Activated gamma-delta T cell treated with anti-CD3 and anti-CD28 coated beads, Interleukin-2, amount 50 U/mL, for 16 hours (primary cell): ENCODE data around the gene VCAN.

ENCODE experiments used
- DNase-seq: peaks from one replicate; pipeline ENCODE4 v3.0.0-alpha.2; 2020; ENCODE audit warnings: low read depth

The VCAN gene

GRCh38 chr5:83564069-83564749, 92.7 kb downstream of the VCAN start:
- DNase-seq: no peak

DNA sequence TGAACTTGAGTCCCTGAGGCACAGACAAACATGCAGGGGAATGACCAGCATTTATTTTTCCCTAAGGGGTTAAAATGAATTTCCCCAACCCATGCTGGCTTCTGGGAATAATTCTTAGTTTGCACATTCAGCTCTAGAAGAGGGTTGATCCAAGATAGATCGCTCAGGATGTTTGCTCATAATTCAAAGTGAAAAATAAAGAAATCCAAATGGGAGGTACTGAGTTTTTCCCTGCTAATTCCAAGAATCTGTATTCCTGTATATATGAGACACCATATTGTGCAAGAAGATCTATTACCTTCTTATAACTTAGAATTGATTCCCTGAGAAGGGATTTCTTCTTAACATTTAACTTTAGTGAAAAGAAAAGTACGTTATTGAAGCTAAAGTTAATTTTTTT, 96.2 kb downstream of the VCAN start:
- no peak for DNase-seq

GRCh38 chr5:83568186-83568585, 96.6 kb downstream of the VCAN start:
- no peak for DNase-seq

DNA sequence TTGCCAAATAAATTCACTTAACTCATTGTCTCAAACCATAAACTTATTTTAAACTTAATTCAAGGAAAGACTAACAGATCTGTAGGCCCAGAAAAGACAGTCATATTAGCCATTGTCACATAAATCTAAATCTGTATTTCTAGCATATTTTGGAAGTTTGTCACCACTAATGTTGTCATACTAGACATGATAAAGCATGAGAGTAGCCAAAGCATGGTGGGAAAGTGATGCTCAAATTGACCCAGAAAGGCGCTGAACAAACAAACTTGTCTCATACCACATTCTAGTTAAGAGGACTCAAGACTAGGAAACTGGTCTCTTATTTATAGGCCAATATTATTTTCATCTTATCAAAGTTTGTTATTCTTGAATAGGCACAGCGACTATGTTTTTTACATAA, 99.4 kb downstream of the VCAN start:
- no peak for DNase-seq

DNA sequence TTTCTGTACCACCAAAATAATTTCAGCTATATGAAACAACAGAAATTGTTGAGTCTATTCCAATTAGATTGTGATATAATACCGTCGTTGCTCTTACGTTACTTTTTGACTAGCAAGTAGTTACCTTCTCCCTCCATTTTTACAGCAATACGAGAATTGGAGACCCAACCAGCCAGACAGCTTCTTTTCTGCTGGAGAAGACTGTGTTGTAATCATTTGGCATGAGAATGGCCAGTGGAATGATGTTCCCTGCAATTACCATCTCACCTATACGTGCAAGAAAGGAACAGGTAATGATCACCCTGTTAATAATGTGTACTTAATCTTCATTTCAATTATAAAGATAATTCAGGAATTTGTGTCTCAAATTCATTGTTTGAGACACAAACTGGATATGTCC, 100.7 kb downstream of the VCAN start:
- no peak for DNase-seq

- no peak for DNase-seq
Measured at GRCh38 chr5:83576341-83576740, 104.8 kb downstream of the VCAN start.

DNA sequence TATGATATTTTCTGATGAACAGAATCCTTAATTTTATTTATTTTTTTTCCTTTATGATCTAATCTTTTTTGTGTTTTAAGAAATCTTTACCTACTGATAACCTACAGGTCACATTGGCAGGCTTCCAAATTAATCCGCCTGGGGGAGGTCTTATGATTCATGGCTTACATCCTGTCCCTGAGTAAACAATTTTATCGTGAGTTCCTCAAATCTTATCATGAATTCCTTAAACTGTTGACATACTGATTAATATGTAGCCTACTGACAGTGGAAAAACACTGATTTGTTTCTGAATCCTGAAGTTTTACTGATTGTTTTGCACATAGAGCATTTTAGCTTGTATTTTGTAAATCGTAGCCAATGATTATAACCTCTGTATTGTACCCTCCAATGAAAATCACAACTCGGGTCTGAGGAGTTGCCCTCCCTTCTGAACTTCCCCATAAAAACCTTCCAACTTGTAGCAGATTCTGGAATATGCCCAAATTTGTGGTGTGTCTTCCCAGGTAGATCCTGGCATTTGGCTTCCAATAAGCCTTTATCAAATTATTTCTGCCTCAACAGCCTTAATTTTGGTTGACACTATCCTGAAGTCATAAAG, 105.6 kb downstream of the VCAN start:
- DNase-seq: no peak

DNA sequence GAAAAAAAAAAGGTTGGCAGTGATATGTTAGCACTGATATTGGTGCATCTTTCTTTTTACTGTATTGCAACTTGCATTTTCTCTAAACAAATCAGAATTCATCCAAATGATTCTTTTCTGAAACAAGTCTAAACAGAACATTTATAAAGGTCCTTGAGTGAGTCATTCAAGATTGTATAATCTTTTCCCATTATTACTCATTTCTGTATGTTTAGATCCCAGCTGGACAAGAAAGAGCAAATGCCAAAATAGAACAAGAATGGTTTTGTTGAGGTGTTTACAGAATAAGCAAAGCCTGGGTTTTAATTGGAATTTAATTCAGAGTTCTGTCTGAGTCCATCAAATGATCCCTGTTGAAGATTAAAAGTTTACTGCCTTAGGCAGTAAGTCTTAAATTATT, 112.3 kb downstream of the VCAN start:
- DNase-seq: no peak

DNA sequence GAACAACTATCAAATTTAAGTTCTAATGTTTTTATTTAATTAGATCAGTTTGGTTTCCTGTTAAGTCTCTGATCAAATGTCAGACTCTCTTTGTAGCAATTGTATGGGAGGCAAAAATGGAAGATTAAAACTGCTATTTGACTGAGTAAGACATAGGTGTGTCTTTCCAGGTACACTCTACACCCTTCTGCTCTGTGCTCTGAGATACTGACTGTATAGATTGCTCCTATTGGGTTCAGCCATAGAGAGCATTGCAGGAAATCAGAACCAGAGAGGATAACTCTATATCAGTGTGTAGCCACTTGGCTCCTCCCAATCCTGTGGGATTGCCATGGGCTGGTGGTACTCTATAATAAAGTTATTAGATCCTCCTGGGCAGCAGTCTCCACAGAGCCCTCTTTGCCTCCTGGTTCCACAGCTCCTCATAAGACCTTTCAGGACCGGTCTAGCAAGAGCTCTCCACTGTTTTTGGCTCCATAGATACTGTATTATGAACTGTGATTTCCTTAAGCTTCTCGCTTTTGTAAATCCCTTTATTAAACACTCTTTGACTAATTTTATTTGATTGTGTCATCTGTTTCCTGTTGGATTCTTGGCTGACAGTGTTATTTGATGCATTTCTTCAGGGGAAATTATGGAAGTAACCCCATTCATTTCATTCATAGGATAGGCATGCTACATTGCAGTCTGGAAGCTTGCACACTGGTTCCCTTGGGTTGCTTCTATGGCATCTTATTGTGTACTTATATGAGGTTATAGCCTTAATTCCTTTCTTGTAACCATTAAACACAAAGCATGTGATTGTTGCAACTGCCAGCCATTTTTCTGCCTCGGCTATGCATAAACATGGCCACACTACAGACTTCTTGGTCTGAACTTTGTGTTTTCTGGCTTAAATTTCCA, 115.6 kb downstream of the VCAN start:
- DNase-seq: no peak

DNA sequence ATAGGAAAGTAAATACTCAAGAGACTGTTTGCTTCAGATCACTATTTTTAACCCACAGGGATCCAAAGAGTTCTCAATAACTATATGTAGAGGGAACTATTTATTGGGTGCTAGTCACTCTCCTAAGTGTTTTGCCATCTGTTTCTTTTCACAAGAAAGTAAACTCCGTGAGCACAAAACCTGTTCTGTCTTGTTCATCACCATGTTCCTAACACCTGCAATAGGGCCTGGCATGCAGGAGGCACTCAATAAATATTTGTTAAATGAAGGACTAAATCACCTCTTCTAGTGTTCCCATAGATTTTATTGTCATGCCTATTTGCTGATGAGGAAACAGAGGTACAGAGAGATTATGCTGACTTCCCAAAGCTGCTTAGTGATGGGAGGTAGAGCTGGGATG, 118.2 kb downstream of the VCAN start:
- DNase-seq: no peak

DNA sequence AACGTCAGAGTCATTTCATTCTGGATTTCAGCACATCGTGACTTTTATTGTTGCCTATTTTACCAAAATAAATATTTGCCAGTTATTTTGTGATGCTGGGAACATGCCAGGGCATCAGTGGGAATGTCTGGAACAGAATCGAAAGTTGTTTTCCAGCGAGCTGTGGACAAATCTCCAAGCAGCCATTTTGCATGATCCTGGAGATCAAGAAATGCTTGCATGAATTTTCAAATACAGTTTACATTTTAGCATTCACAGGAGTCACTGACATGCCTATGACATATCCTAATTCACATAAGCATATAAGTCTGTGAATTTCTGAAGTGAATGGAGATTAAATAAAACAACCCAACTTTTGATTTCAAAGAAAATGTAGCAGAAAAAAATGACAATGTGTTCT, 119.4 kb downstream of the VCAN start:
- no peak for DNase-seq

GRCh38 chr5:83595217-83595616, 123.7 kb downstream of the VCAN start:
- no peak for DNase-seq

GRCh38 chr5:83608122-83608521, 136.6 kb downstream of the VCAN start:
- DNase-seq: no peak

DNA sequence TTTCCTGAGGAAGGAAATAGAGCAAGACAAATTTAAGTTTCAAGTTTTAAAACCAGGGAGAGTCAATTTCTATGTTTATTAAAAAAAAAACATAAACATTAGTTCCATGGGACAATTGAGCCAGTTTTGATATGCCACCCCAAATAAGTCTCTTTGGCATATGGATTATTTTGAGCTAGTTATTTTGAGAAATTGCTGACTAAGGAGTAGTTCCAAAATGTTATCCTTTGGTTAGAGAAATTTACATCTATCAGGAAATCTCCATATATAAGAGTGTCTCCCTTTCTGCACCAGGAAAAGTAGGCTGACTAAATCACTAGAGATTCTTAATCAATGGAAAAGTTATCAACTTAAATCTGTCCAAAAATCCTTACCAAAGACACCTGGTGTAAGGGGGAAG, 143.3 kb downstream of the VCAN start:
- no peak for DNase-seq

- no peak for DNase-seq
Measured at GRCh38 chr5:83628360-83628759, 156.8 kb downstream of the VCAN start.
